IgD-negative memory B cell (primary cell): Measurements from ENCODE around the gene P2RY6. TPM values are rescaled to one million over a fixed set of nuclear protein-coding genes. Genes with fewer than 3 reads are reported as not detected.

ENCODE experiments used
- H3K27ac Mint-ChIP-seq, 3 donors: one replicate each; pipeline ENCODE4 v1.8.0; 2020 to 2022; ENCODE audit warnings: mild to moderate bottlenecking in 3 of 3, mixed read lengths in 3 of 3, moderate library complexity in 1 of 3
- H3K27me3 Mint-ChIP-seq: one replicate; pipeline ENCODE4 v1.8.0; 2021; ENCODE audit warnings: mixed read lengths
- H3K36me3 Mint-ChIP-seq: one replicate; pipeline ENCODE4 v1.8.0; 2020; ENCODE audit warnings: mild to moderate bottlenecking, mixed read lengths
- H3K4me1 Mint-ChIP-seq, 3 donors: one replicate each; pipeline ENCODE4 v1.8.0; 2020 to 2022; ENCODE audit warnings: mixed read lengths in 3 of 3, mild to moderate bottlenecking in 1 of 3
- H3K4me3 Mint-ChIP-seq, 4 donors: one replicate each; pipeline ENCODE4 v1.8.0; 2020 to 2022; ENCODE audit warnings: mild to moderate bottlenecking in 4 of 4, mixed read lengths in 4 of 4, moderate library complexity in 3 of 4
- H3K9me3 Mint-ChIP-seq, 3 donors: one replicate each; pipeline ENCODE4 v1.8.0; 2020 to 2021; ENCODE audit warnings: mixed read lengths in 3 of 3, mild to moderate bottlenecking in 1 of 3
- polyA plus RNA-seq: library from polyadenylated mRNA; unstranded; fragments of 300-500 nt; fragmentation: Illumina TruSeq; gene quantifications from one replicate; pipeline ENCODE4 v1.2.3, GENCODE V29; 2021

P2RY6 gene
- polyA plus RNA-seq, 1 donor from 2014 or later: not detected

- Mint-ChIP-seq H3K4me3 (no peak overlapping the region), H3K36me3 (peaks cover 3% of the 10 kb centered on the region), H3K4me1 (peaks cover 0 to 4% (median 3%) of the 10 kb centered on the region in 3 donors), H3K27me3 (no peaks in the 10 kb centered on the region), H3K9me3 (no peaks in the 10 kb centered on the region), H3K27ac (no peak overlapping the region)
Observed at GRCh38 chr11:73316422-73316821, 44.3 kb downstream of the P2RY6 start.

- H3K4me3 Mint-ChIP-seq: no peak overlapping the region
- no peak overlapping the region for H3K27ac Mint-ChIP-seq
- peaks cover 3% of the 10 kb centered on the region for H3K36me3 Mint-ChIP-seq
- H3K4me1 Mint-ChIP-seq: peaks cover 4 to 9% (median 4%) of the 10 kb centered on the region in 3 donors
- no peaks in the 10 kb centered on the region for H3K9me3 Mint-ChIP-seq
- peaks cover 2% of the 10 kb centered on the region for H3K27me3 Mint-ChIP-seq
Observed at GRCh38 chr11:73317373-73317772, 45.2 kb downstream of the P2RY6 start.

- Mint-ChIP-seq H3K27me3 (peaks cover 2% of the 10 kb centered on the region), H3K9me3 (no peaks in the 10 kb centered on the region), H3K36me3 (peaks cover 3% of the 10 kb centered on the region), H3K27ac (no peak overlapping the region), H3K4me1 (peaks cover 4 to 11% (median 7%) of the 10 kb centered on the region in 3 donors), H3K4me3 (no peak overlapping the region)
Observed at GRCh38 chr11:73317803-73318202, 45.7 kb downstream of the P2RY6 start.

GRCh38 chr11:73318501-73319011 lies 46.4 kb downstream of the P2RY6 start:
- Mint-ChIP-seq H3K27me3 (peaks cover 2% of the 10 kb centered on the region), H3K4me1 (peaks cover 4 to 11% (median 7%) of the 10 kb centered on the region in 3 donors), H3K27ac (no peak overlapping the region), H3K9me3 (no peaks in the 10 kb centered on the region), H3K36me3 (peaks cover 3% of the 10 kb centered on the region), H3K4me3 (no peak overlapping the region)

- peaks cover 3% of the 10 kb centered on the region for H3K36me3 Mint-ChIP-seq
- no peaks in the 10 kb centered on the region for H3K9me3 Mint-ChIP-seq
- peak overlapping the region in 2 of 3 donors; percentile 50 for H3K27ac Mint-ChIP-seq
- peaks cover 11 to 21% (median 18%) of the 10 kb centered on the region in 3 donors for H3K4me1 Mint-ChIP-seq
- H3K27me3 Mint-ChIP-seq: peaks cover 2% of the 10 kb centered on the region
- no peak overlapping the region for H3K4me3 Mint-ChIP-seq
Observed at GRCh38 chr11:73320763-73321603, 48.8 kb downstream of the P2RY6 start.

GRCh38 chr11:73321604-73322381 lies 49.7 kb downstream of the P2RY6 start:
- H3K9me3 Mint-ChIP-seq: no peaks in the 10 kb centered on the region
- peaks cover 2% of the 10 kb centered on the region for H3K27me3 Mint-ChIP-seq
- H3K36me3 Mint-ChIP-seq: peaks cover 3% of the 10 kb centered on the region
- peaks cover 12 to 21% (median 19%) of the 10 kb centered on the region in 3 donors for H3K4me1 Mint-ChIP-seq
- H3K4me3 Mint-ChIP-seq: peak overlapping the region in 1 of 4 donors; percentile 76
- peak overlapping the region in 2 of 3 donors; percentile 50 for H3K27ac Mint-ChIP-seq

- H3K4me1 Mint-ChIP-seq: peaks cover 12 to 21% (median 20%) of the 10 kb centered on the region in 3 donors
- H3K27me3 Mint-ChIP-seq: peaks cover 2% of the 10 kb centered on the region
- H3K4me3 Mint-ChIP-seq: peak overlapping the region in 1 of 4 donors; percentile 76
- peak overlapping the region in 1 of 3 donors; percentile 17 for H3K27ac Mint-ChIP-seq
- peaks cover 3% of the 10 kb centered on the region for H3K36me3 Mint-ChIP-seq
- H3K9me3 Mint-ChIP-seq: peaks cover 0 to 1% (median 0%) of the 10 kb centered on the region in 3 donors
Observed at GRCh38 chr11:73322382-73323306, 50.5 kb downstream of the P2RY6 start.

GRCh38 chr11:73323464-73323863 lies 51.3 kb downstream of the P2RY6 start:
- H3K27ac Mint-ChIP-seq: no peak overlapping the region
- H3K4me3 Mint-ChIP-seq: no peak overlapping the region
- H3K36me3 Mint-ChIP-seq: peaks cover 3% of the 10 kb centered on the region
- H3K4me1 Mint-ChIP-seq: peaks cover 12 to 21% (median 20%) of the 10 kb centered on the region in 3 donors
- H3K9me3 Mint-ChIP-seq: peaks cover 0 to 1% (median 0%) of the 10 kb centered on the region in 3 donors
- H3K27me3 Mint-ChIP-seq: peaks cover 2% of the 10 kb centered on the region

- H3K4me1 Mint-ChIP-seq: peaks cover 12 to 21% (median 20%) of the 10 kb centered on the region in 3 donors
- H3K36me3 Mint-ChIP-seq: peaks cover 3% of the 10 kb centered on the region
- H3K27ac Mint-ChIP-seq: no peak overlapping the region
- no peak overlapping the region for H3K4me3 Mint-ChIP-seq
- H3K27me3 Mint-ChIP-seq: peaks cover 2% of the 10 kb centered on the region
- H3K9me3 Mint-ChIP-seq: peaks cover 0 to 1% (median 0%) of the 10 kb centered on the region in 3 donors
Observed at GRCh38 chr11:73324116-73324515, 52.0 kb downstream of the P2RY6 start.

- Mint-ChIP-seq H3K4me3 (peak overlapping the region in 2 of 4 donors; percentile 9 to 49), H3K9me3 (peaks cover 0 to 1% (median 0%) of the 10 kb centered on the region in 3 donors), H3K36me3 (peaks cover 1% of the 10 kb centered on the region), H3K27me3 (peaks cover 2% of the 10 kb centered on the region), H3K4me1 (peaks cover 12 to 21% (median 20%) of the 10 kb centered on the region in 3 donors), H3K27ac (no peak overlapping the region)
Observed at GRCh38 chr11:73324665-73325035, 52.5 kb downstream of the P2RY6 start.

- peaks cover 2% of the 10 kb centered on the region for H3K27me3 Mint-ChIP-seq
- H3K36me3 Mint-ChIP-seq: no peaks in the 10 kb centered on the region
- peaks cover 0 to 1% (median 0%) of the 10 kb centered on the region in 3 donors for H3K9me3 Mint-ChIP-seq
- H3K4me1 Mint-ChIP-seq: peaks cover 12 to 21% (median 20%) of the 10 kb centered on the region in 3 donors
- H3K4me3 Mint-ChIP-seq: peak overlapping the region in 1 of 4 donors; percentile 56
- H3K27ac Mint-ChIP-seq: no peak overlapping the region
Observed at GRCh38 chr11:73325036-73325981, 53.2 kb downstream of the P2RY6 start.

- Mint-ChIP-seq H3K36me3 (no peaks in the 10 kb centered on the region), H3K27ac (no peak overlapping the region), H3K9me3 (peaks cover 0 to 1% (median 0%) of the 10 kb centered on the region in 3 donors), H3K27me3 (no peaks in the 10 kb centered on the region), H3K4me1 (peaks cover 10 to 19% (median 16%) of the 10 kb centered on the region in 3 donors), H3K4me3 (peak overlapping the region in 1 of 4 donors; percentile 13)
Observed at GRCh38 chr11:73326929-73327811, 55.0 kb downstream of the P2RY6 start.
